Calu3 (cell line): ENCODE results near the gene ACTR1B. TPM values are rescaled to one million over a fixed set of nuclear protein-coding genes. Genes with fewer than 3 reads are reported as not detected.
"Not testable (repeated sequence)": the region's sequence is repeated elsewhere in the genome, so short reads cannot be mapped to it uniquely, and the experiment has no call there.

Experiments
- BruUV-seq: library from RNA; stranded (reverse); fragments of 400-500 nt; replicated peaks from 2 replicates; lab custom pipeline; 2021; lab: Mats Ljungman, UMichigan
- CTCF ChIA-PET: fragments of 300-600 bp; sonication (Branson Sonifier 250); formaldehyde crosslinking; loops from one replicate; lab custom pipeline; 2022; ENCODE audit warnings: antibody characterized with exemption; lab: Charles Lee
- DNase-seq: peaks from one replicate; pipeline ENCODE4 v3.0.0; 2022
- H3K27ac Mint-ChIP-seq: one replicate; pipeline ENCODE4 v1.8.0; 2022; ENCODE audit warnings: mixed read lengths; ENCODE audit not compliant: unreplicated experiment
- H3K27me3 Mint-ChIP-seq: one replicate; pipeline ENCODE4 v1.8.0; 2022; ENCODE audit warnings: mixed read lengths; ENCODE audit not compliant: unreplicated experiment
- H3K36me3 Mint-ChIP-seq: one replicate; pipeline ENCODE4 v1.8.0; 2022; ENCODE audit warnings: mild to moderate bottlenecking, moderate library complexity, mixed read lengths; ENCODE audit not compliant: insufficient read depth, unreplicated experiment
- H3K4me1 Mint-ChIP-seq: one replicate; pipeline ENCODE4 v1.8.0; 2022; ENCODE audit warnings: mild to moderate bottlenecking, low read depth, mixed read lengths; ENCODE audit not compliant: unreplicated experiment
- H3K4me3 Mint-ChIP-seq: one replicate; pipeline ENCODE4 v1.8.0; 2022; ENCODE audit warnings: mild to moderate bottlenecking, low read depth, moderate library complexity, mixed read lengths; ENCODE audit not compliant: unreplicated experiment
- H3K9me3 Mint-ChIP-seq: one replicate; pipeline ENCODE4 v1.8.0; 2022; ENCODE audit warnings: low read depth, mixed read lengths; ENCODE audit not compliant: unreplicated experiment
- intact Hi-C: fragments of 100-400 bp; cut with micrococcal nuclease; formaldehyde crosslinking; loops from one replicate; pipeline ENCODE4 v1.10.0; 2022; ENCODE audit not compliant: unreplicated experiment
- total RNA-seq: library from RNA; stranded (reverse); gene quantifications from 2 replicates; pipeline ENCODE4 v1.2.3, GENCODE V29; 2022
- TF ChIP-seq, protein P1 (sequence below): fragments of 200-600 bp; IDR thresholded peaks from one replicate; pipeline ENCODE4 v1.8.0; 2022; ENCODE audit warnings: antibody characterized with exemption; ENCODE audit not compliant: unreplicated experiment

ACTR1B gene
- total RNA-seq, 1 experiment from 2014 or later, result 48.7 TPM

DNA sequence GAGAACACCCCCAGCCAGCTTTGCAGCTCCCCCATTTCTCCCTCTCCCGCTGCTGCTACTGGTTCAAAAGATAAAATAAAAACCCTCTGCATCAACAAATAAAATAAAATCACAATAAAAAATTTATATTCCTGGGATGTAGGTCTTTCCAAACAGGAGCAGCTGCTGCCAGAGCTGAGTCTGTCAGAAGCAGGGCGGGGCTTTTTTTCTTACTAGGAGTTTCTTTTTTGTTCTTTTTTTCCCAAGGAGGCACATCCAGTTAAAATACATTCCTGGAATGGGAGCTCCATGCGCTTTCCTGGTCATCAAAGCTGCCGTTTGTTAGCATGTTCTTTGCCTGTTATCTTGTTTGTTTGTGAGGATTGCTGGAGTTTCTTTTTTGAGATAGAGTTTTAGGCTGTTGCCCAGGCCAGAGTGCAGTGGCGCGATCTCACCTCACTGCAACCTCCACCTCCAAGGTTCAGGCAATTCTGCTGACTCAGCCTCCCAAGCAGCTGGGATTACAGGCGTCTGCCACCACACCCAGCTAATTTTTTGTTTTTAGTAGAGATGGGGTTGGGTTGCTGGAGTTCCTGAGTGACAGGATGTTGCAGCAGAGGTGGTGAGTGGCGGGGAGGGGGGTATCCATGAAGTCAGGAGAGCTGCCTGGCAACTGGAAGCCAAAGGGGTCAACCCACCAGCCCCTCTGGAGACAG, 38.3 kb downstream of the ACTR1B start:
- H3K27ac Mint-ChIP-seq, intact Hi-C loops, H3K4me3 Mint-ChIP-seq, DNase-seq, BruUV-seq, H3K36me3 Mint-ChIP-seq, CTCF ChIA-PET, H3K9me3 Mint-ChIP-seq, H3K4me1 Mint-ChIP-seq: not testable (repeated sequence)
- peaks cover 23% of the 10 kb centered on the region for H3K27me3 Mint-ChIP-seq

DNA sequence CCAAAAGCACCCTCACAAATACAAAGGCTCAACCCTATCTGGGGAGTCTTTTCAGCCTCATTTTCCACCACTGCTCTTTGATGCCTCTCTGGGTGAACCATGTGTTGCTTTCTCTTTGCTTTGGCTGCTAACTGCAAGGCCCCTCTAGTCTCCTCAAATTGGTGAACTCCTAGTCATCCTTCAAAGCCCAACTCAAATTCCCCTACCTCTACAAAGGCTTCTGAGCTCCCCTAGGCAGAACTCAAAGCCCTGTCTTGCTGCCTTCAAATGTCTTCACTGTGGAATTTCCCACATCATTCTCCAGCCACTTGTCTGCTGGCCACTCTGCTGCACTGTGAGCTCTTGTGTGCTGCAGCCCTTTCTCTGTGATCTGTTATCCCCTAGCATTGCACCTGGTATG, 40.9 kb downstream of the ACTR1B start:
- BruUV-seq, intact Hi-C loops, H3K27me3 Mint-ChIP-seq, H3K4me3 Mint-ChIP-seq, H3K4me1 Mint-ChIP-seq, H3K9me3 Mint-ChIP-seq, H3K36me3 Mint-ChIP-seq, CTCF ChIA-PET, H3K27ac Mint-ChIP-seq, DNase-seq: not testable (repeated sequence)

DNA sequence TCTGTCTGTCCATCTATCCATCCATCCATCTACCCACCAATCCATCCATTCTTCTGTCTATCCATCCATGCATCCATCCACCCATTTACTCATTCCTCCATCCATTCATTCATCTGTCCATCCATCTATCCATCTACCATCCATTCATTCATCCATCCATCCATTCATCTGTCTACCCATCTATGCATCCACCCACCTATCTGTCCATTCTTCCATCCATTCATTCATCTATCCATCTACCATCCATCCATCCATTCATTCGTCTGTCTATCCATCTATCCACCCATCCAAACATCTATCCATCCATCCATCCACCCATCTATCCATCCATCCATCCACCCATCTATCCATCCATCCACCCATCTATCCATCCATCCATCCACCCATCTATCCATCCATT, 43.4 kb downstream of the ACTR1B start:
- CTCF ChIA-PET, H3K36me3 Mint-ChIP-seq, H3K27me3 Mint-ChIP-seq, H3K27ac Mint-ChIP-seq, DNase-seq, H3K4me1 Mint-ChIP-seq, H3K4me3 Mint-ChIP-seq, BruUV-seq, intact Hi-C loops, H3K9me3 Mint-ChIP-seq: not testable (repeated sequence)

DNA sequence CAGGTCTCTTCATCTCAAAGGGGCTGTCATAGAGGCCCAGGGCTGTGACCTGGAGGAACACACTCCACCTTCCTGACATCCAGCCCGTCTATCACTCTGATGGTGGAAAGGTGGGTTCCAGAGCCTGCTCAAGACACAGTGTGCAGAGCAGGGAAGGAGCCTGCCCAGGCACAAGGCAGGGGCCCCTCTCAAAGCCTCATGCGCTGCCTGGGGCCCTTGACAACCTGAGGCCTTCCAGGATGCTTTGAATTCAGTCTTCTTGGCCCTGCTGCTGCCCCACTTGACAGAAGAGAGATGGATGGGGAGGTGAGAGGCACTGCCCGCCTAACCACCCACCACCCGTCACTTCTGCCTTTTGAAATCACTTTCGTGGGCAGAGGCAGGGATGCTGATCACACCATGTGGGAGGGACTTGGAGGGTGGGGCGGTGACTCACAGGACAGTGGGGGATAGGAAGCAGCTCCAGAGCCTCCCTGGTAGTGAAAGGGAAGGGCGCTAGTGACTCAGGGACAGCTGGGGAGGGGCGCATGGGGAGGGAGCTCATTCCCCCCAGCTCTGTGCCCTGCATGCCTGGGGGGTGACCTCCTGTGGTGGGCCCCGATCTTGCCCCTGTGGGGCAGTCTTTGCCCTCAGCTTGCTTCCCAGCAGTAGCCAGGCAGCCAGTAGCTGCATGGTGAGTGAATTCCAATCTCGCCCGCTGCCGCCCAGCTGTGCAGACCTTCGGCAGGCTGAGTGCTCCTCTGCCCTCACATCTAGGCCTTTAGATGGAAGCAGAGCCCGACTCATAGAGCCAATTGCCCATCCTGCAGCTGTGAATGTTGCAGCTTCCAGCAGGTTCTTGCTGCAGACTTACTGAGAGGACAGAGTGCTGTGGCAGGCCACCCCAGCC, 44.7 kb downstream of the ACTR1B start:
- intact Hi-C loops, BruUV-seq, H3K27ac Mint-ChIP-seq, DNase-seq, H3K4me3 Mint-ChIP-seq, H3K36me3 Mint-ChIP-seq, H3K4me1 Mint-ChIP-seq, H3K27me3 Mint-ChIP-seq, H3K9me3 Mint-ChIP-seq, CTCF ChIA-PET: not testable (repeated sequence)

DNA sequence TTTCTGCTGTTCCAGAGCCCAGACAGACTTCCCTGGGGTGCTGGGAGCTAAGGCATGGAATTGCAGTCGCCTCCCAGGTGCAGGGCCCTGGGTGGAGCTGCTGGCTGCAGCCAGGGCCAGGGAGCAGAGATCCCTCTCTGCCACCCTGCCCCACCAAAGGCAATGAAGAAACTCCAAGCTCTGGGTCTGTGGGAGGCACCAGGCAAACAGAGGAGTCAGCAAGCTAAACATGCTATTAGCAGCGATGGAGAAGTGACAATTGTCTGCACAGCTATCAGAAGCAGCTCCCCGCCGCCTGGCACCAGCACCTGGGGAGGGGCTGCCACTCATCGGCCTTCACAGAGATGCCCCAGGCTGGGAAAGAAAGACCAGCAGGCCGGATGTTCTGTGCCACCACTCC, 45.9 kb downstream of the ACTR1B start:
- Mint-ChIP-seq H3K36me3 (no peaks in the 10 kb centered on the region), H3K27ac (no peak overlapping the region), H3K27me3 (no peaks in the 10 kb centered on the region), H3K9me3 (no peaks in the 10 kb centered on the region), H3K4me1 (no peaks in the 10 kb centered on the region), H3K4me3 (no peak overlapping the region)
- CTCF ChIA-PET, result no interaction called here
- no TSS peak for BruUV-seq
- TF ChIP-seq, protein P1, sequence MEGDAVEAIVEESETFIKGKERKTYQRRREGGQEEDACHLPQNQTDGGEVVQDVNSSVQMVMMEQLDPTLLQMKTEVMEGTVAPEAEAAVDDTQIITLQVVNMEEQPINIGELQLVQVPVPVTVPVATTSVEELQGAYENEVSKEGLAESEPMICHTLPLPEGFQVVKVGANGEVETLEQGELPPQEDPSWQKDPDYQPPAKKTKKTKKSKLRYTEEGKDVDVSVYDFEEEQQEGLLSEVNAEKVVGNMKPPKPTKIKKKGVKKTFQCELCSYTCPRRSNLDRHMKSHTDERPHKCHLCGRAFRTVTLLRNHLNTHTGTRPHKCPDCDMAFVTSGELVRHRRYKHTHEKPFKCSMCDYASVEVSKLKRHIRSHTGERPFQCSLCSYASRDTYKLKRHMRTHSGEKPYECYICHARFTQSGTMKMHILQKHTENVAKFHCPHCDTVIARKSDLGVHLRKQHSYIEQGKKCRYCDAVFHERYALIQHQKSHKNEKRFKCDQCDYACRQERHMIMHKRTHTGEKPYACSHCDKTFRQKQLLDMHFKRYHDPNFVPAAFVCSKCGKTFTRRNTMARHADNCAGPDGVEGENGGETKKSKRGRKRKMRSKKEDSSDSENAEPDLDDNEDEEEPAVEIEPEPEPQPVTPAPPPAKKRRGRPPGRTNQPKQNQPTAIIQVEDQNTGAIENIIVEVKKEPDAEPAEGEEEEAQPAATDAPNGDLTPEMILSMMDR, result no peak
- no peak for DNase-seq
- intact Hi-C loops, result no loop called here

DNA sequence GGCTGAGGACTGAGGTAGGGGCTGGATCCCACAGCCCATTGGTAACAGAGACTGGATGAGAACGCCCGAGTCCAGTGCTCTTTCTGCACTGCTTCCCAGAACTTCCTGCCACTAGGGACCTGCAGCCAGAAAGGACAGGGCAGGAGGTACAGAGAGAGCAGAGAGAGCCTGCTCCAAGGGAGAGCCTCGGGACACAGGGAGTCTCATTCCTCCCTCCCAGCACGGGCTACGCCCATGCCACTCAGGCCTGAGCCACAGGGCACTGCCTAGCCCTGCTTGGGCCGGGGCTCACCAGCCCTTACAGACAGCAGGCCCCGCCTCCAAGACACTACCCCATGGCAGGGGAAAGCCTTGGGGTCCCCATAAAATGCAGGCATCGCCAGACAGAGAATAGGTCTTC, 48.1 kb downstream of the ACTR1B start:
- H3K27ac Mint-ChIP-seq, H3K9me3 Mint-ChIP-seq, H3K4me3 Mint-ChIP-seq, H3K4me1 Mint-ChIP-seq, H3K36me3 Mint-ChIP-seq, intact Hi-C loops, DNase-seq, CTCF ChIA-PET, BruUV-seq, H3K27me3 Mint-ChIP-seq: not testable (repeated sequence)

DNA sequence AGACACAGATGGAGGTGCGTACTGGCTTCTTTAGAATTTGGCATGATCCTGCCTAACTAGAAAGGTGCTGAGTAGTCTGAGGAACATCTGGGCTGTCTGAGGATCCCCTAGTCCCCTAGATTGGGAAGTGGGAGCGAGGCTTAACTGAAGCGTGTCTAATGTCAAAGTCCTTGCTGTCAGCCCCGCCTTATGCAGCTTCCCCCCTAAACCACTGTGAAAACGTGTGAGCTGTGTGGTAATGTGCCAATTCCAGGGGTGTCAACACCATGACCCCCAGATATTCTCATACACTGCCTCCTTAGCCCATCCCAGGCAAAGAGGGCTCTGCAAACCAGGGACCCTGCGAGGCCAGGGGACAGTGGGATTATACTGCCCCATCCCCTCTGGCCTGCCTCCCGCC, 51.9 kb downstream of the ACTR1B start:
- intact Hi-C loops, H3K27ac Mint-ChIP-seq, DNase-seq, CTCF ChIA-PET, H3K4me1 Mint-ChIP-seq, H3K9me3 Mint-ChIP-seq, BruUV-seq, H3K4me3 Mint-ChIP-seq, H3K27me3 Mint-ChIP-seq, H3K36me3 Mint-ChIP-seq: not testable (repeated sequence)

DNA sequence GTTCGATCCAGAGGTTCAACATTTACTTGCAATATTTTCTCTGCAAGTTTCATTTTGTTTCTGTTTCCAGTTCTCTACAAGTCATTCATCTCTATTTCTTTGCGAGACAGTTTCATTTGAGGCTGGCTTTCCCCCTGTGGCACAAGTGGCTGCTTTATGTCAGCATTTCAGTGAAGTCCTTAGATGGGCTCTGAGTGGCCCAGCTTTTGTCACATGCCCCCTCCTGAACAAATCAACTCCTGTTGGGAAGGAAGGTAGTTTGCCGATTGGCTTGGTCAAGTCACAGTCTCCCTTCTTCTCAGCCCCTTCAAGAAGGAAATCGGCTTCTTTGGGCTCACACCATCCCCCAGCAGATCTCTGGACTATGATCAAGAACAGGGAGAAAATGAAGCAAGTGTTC, 55.1 kb downstream of the ACTR1B start:
- H3K9me3 Mint-ChIP-seq, DNase-seq, BruUV-seq, H3K4me1 Mint-ChIP-seq, intact Hi-C loops, H3K27ac Mint-ChIP-seq, H3K27me3 Mint-ChIP-seq, H3K4me3 Mint-ChIP-seq, H3K36me3 Mint-ChIP-seq, CTCF ChIA-PET: not testable (repeated sequence)
